T-helper 1 cell treated with Interleukin-12 subunit alpha and Interleukin-12 subunit beta and Interleukin-4 antibody, amounts not matched to agents 30 μg/mL and 1 μg/mL, for 36 hours (primary cell): Measurements from ENCODE around the gene TNXB.

Source experiments
- H3K27ac Mint-ChIP-seq: one replicate; pipeline ENCODE4 v1.8.0; 2021; ENCODE audit warnings: mild to moderate bottlenecking, mixed read lengths
- H3K27me3 Mint-ChIP-seq: one replicate; pipeline ENCODE4 v1.8.0; 2021; ENCODE audit warnings: low read depth, mixed read lengths
- H3K36me3 Mint-ChIP-seq: one replicate; pipeline ENCODE4 v1.8.0; 2021; ENCODE audit warnings: low read depth, mixed read lengths
- H3K4me1 Mint-ChIP-seq: one replicate; pipeline ENCODE4 v1.8.0; 2021; ENCODE audit warnings: low read depth, mixed read lengths
- H3K4me3 Mint-ChIP-seq: one replicate; pipeline ENCODE4 v1.8.0; 2021; ENCODE audit warnings: mild to moderate bottlenecking, moderate library complexity, mixed read lengths
- H3K9me3 Mint-ChIP-seq: one replicate; pipeline ENCODE4 v1.8.0; 2021; ENCODE audit warnings: mixed read lengths

Gene TNXB

GRCh38 chr6:32086661-32087573 lies 22.2 kb downstream of the TNXB start:
- H3K27me3 Mint-ChIP-seq: peaks cover 50% of the 10 kb centered on the region
- H3K27ac Mint-ChIP-seq: no peak overlapping the region
- no peak overlapping the region for H3K4me3 Mint-ChIP-seq
- peaks cover 7% of the 10 kb centered on the region for H3K4me1 Mint-ChIP-seq
- no peaks in the 10 kb centered on the region for H3K9me3 Mint-ChIP-seq
- no peaks in the 10 kb centered on the region for H3K36me3 Mint-ChIP-seq

DNA sequence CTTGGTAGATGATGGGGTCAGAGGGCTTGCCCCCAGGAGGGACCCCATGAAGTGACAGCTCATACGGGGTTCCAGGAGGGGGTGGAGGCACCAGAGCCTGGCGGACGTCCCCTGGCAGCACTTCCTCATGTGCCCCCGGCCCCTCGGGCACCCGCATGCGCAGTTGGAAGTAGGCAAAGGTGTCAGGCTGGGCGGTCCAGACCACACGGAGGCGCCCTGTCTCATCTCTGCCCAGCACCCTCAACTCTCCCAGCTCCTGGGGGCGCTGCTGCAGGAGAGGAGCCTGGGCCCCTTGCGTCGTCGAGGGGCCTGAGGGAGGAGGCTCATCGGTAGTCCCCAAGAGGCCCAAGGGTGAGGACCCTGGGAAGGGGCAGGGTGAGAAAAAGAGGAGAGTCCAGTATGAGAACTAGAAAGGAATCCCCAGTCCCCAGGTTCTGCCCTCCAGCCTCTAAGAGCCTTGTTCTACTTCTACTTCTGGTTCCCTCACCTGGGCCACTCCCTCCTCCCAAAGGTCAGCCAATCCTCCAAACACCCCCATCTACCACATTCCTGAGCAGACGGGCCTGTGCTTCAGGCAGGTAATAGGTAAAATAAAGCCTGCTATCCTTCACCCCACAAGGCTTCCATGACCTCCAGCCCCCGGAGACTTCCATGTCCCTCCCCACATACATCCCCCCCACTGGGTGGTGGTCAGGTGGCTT lies 23.2 kb downstream of the TNXB start:
- no peaks in the 10 kb centered on the region for H3K36me3 Mint-ChIP-seq
- H3K9me3 Mint-ChIP-seq: no peaks in the 10 kb centered on the region
- H3K27ac Mint-ChIP-seq: no peak overlapping the region
- peaks cover 52% of the 10 kb centered on the region for H3K27me3 Mint-ChIP-seq
- H3K4me1 Mint-ChIP-seq: peaks cover 7% of the 10 kb centered on the region
- no peak overlapping the region for H3K4me3 Mint-ChIP-seq

GRCh38 chr6:32084780-32085179 lies 24.4 kb downstream of the TNXB start:
- H3K27me3 Mint-ChIP-seq: peaks cover 52% of the 10 kb centered on the region
- no peaks in the 10 kb centered on the region for H3K9me3 Mint-ChIP-seq
- H3K27ac Mint-ChIP-seq: no peak overlapping the region
- H3K4me1 Mint-ChIP-seq: peaks cover 7% of the 10 kb centered on the region
- no peak overlapping the region for H3K4me3 Mint-ChIP-seq
- H3K36me3 Mint-ChIP-seq: no peaks in the 10 kb centered on the region

DNA sequence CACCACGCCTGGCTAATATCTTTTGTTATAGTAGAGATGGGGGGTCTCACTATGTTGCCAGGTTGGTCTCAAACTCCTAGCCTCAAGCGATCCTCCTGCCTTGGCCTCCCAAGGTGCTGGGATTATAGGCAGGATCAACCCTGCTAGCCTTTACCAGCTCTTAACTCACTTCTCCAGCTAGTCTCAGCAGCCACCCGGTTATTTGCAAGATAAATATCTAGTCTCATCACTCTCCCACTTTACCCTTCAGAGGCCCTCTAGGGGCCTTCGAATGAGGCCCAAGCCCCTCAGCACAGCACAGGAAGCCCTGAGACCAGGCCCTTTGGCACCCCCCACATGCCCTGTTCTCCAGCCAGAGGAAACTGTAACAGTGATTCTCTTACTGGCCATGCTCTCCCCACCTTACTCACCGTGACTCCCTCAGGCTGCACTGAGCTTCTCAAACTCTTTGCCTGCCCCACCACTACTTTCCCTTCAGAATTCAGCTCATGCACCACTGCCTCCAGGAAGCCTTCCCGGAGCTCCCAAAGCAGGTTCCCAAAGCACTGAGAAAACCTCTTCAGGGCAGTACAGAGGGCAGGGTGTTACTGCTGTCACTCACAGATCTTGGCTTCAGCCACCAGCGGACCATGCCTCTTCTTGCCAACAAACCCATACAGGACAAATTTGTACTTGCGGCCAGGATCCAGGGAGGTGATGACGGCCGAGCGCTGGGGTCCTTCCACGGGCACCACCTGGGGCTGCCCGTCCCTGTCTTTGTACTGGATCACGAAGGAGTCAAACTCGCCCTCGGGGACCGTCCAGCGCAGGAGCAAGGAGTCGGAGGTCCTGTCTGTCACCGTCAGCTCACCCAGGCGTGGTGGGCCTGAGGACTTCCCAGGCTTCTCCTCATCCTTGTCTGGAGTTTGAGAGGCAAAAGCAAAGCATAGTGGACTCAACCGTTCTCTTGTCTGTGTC lies 25.0 kb downstream of the TNXB start:
- Mint-ChIP-seq H3K27ac (no peak overlapping the region), H3K36me3 (no peaks in the 10 kb centered on the region), H3K4me3 (no peak overlapping the region), H3K9me3 (no peaks in the 10 kb centered on the region), H3K27me3 (peaks cover 45% of the 10 kb centered on the region), H3K4me1 (peaks cover 7% of the 10 kb centered on the region)

GRCh38 chr6:32082935-32083334 lies 26.2 kb downstream of the TNXB start:
- H3K27me3 Mint-ChIP-seq: peaks cover 40% of the 10 kb centered on the region
- H3K27ac Mint-ChIP-seq: no peak overlapping the region
- no peaks in the 10 kb centered on the region for H3K36me3 Mint-ChIP-seq
- no peaks in the 10 kb centered on the region for H3K9me3 Mint-ChIP-seq
- H3K4me1 Mint-ChIP-seq: peaks cover 7% of the 10 kb centered on the region
- H3K4me3 Mint-ChIP-seq: no peak overlapping the region

- peaks cover 40% of the 10 kb centered on the region for H3K27me3 Mint-ChIP-seq
Measured at GRCh38 chr6:32082478-32082877, 26.7 kb downstream of the TNXB start.

GRCh38 chr6:32081168-32081990 lies 27.8 kb downstream of the TNXB start:
- peaks cover 34% of the 10 kb centered on the region for H3K27me3 Mint-ChIP-seq
- no peak overlapping the region for H3K4me3 Mint-ChIP-seq
- no peaks in the 10 kb centered on the region for H3K36me3 Mint-ChIP-seq
- no peaks in the 10 kb centered on the region for H3K9me3 Mint-ChIP-seq
- H3K27ac Mint-ChIP-seq: no peak overlapping the region
- H3K4me1 Mint-ChIP-seq: peaks cover 1% of the 10 kb centered on the region

More at GRCh38 chr6:32082478-32082877, 26.7 kb downstream of the TNXB start:
- Mint-ChIP-seq H3K4me1 (peaks cover 7% of the 10 kb centered on the region), H3K4me3 (no peak overlapping the region), H3K9me3 (no peaks in the 10 kb centered on the region), H3K36me3 (no peaks in the 10 kb centered on the region), H3K27ac (no peak overlapping the region)

DNA sequence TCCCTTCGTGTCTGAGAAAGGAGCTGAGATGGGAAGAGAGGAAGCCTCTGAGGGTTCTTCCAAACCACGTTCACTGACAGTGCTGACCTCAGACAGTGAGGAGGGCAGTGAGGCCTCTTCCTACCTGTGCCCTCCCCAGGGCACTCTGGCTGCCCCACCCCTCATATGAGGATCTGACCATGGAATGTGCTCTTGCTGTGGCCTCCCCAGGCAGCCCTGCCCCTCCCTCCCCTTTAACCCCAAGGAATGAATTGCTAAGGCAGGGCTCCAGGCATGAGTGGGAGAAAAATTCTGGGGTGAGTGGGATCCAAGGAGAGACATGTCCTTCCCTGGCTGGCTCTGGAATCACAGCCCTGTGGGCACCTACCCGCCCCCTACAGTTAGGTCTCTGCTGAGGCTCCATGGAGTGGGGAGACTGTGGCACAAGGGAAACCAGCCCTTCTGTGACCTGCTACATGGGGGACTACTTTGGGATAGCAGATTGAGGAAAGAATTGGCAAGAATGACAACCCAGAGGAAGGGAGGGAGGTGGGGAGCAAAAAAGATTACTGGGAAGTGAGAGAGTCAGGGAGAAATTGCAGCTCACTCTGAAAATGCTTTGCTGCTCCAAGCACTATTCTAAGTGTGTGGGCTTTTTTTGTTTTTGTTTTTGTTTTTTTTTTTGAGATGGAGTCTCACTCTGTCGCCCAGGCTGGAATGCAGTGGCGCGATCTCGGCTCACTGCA lies 29.4 kb downstream of the TNXB start:
- H3K4me3 Mint-ChIP-seq: no peak overlapping the region
- H3K4me1 Mint-ChIP-seq: no peaks in the 10 kb centered on the region
- H3K27me3 Mint-ChIP-seq: peaks cover 23% of the 10 kb centered on the region
- no peaks in the 10 kb centered on the region for H3K9me3 Mint-ChIP-seq
- H3K27ac Mint-ChIP-seq: no peak overlapping the region
- H3K36me3 Mint-ChIP-seq: no peaks in the 10 kb centered on the region

DNA sequence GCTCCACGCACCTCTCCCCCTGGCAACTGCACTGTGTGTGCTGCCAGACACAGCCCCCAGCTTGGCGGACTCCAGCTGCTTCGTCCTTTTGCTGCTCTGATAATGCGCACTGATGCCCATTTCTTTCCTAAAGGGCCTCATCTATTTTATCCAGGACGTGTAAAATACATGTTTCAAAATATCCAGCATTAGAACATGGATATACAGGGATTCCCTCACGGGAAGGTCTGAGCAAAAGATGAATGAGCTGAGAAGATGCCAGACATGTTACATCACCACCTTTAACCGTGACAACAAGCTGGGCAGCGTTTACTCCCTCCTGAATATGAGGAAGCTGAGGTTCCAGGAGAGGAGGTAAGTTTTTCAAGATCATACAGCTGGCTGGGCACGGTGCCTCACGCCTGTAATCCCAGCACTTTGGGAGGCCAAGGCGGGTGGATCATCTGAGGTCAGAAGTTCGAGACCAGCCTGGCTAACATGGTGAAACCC lies 32.8 kb downstream of the TNXB start:
- Mint-ChIP-seq H3K36me3 (no peaks in the 10 kb centered on the region), H3K4me1 (no peaks in the 10 kb centered on the region), H3K27me3 (peaks cover 6% of the 10 kb centered on the region), H3K4me3 (no peak overlapping the region), H3K9me3 (no peaks in the 10 kb centered on the region), H3K27ac (no peak overlapping the region)

- Mint-ChIP-seq H3K27me3 (peaks cover 3% of the 10 kb centered on the region), H3K27ac (no peak overlapping the region), H3K36me3 (no peaks in the 10 kb centered on the region), H3K9me3 (no peaks in the 10 kb centered on the region), H3K4me3 (no peak overlapping the region), H3K4me1 (no peaks in the 10 kb centered on the region)
Measured at GRCh38 chr6:32075781-32076180, 33.4 kb downstream of the TNXB start.

DNA sequence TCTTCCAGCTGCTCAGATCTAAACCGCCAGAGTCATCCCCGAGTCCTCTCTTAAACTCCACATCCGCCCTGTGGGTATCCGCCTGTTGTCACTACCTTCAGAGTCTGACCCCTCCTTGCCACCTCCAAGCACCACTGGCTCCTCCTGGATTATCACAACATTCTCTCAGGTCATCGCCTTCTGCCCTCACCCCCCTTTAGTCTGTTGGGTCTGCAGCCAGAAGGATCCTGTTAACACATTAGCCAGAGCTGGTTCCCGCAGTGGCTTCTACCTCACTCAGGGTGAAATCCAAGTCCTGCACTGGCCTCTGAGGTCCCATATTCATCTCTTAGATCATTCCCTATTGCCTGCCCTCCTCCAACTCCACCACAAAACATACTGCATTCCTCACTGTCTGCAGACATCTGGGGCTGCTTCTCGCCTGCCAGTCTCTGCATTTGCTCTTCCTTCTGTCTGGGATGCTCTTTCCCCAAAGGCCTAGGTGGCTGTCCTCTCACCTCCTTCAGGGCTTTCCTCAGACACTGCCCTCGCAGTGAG lies 34.1 kb downstream of the TNXB start:
- Mint-ChIP-seq H3K36me3 (no peaks in the 10 kb centered on the region), H3K27me3 (no peaks in the 10 kb centered on the region), H3K27ac (no peak overlapping the region), H3K4me3 (no peak overlapping the region), H3K9me3 (no peaks in the 10 kb centered on the region), H3K4me1 (no peaks in the 10 kb centered on the region)

- Mint-ChIP-seq H3K27me3 (no peaks in the 10 kb centered on the region), H3K9me3 (no peaks in the 10 kb centered on the region), H3K4me1 (no peaks in the 10 kb centered on the region), H3K36me3 (no peaks in the 10 kb centered on the region), H3K4me3 (no peak overlapping the region), H3K27ac (no peak overlapping the region)
Measured at GRCh38 chr6:32073613-32074012, 35.5 kb downstream of the TNXB start.

DNA sequence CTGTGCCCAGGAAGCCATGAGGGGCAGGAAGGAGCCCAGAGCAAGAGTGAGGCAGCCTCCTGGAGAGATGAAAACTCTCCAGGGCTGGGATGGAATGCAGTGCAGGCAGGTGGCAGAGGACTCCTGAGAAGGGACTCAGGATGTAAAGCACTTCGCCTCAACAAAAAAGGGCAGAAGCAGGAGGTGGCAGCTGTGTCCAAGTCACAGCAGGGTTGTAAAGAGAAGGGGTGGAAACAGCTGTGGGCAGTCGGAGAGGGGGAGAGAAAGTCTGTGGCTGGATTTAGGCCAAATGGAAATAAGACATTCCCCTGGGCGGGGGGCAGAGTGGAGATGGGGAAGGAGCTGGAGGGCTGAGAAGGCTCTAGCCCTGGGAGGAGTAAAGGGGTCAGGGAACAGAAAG lies 36.0 kb downstream of the TNXB start:
- H3K36me3 Mint-ChIP-seq: no peaks in the 10 kb centered on the region
- H3K27ac Mint-ChIP-seq: no peak overlapping the region
- no peak overlapping the region for H3K4me3 Mint-ChIP-seq
- no peaks in the 10 kb centered on the region for H3K9me3 Mint-ChIP-seq
- H3K4me1 Mint-ChIP-seq: no peaks in the 10 kb centered on the region
- H3K27me3 Mint-ChIP-seq: no peaks in the 10 kb centered on the region
